ENCODE measurements around the gene ATP6V1C2. TPM values are rescaled to one million over a fixed set of nuclear protein-coding genes. Genes with fewer than 3 reads are reported as not detected.

Gene ATP6V1C2
- total RNA-seq, 2 donors from 2014 or later: 0.12 to 0.44 TPM

- no peaks in the 10 kb centered on the region for H3K9me3 ChIP-seq
- no peak for DNase-seq (ENCODE audit: low spot score)
- no peaks in the 10 kb centered on the region for H3K36me3 ChIP-seq
- H3K4me1 ChIP-seq: peaks cover 0 to 10% of the 10 kb centered on the region in 2 donors
- H3K4me3 ChIP-seq: no peak overlapping the region
- H3K27ac ChIP-seq: no peak overlapping the region
- TF ChIP-seq CTCF (IDR thresholded peaks at IDR 0.05): no peak
- no peaks in the 10 kb centered on the region for H3K27me3 ChIP-seq
Observed at GRCh38 chr2:10759151-10759714, 37.8 kb downstream of the ATP6V1C2 start.

- Histone ChIP-seq H3K9me3 (no peaks in the 10 kb centered on the region), H3K36me3 (no peaks in the 10 kb centered on the region), H3K4me3 (no peak overlapping the region), H3K27ac (no peak overlapping the region), H3K27me3 (no peaks in the 10 kb centered on the region), H3K4me1 (peaks cover 0 to 10% of the 10 kb centered on the region in 2 donors)
- DNase-seq (ENCODE audit: low spot score): no peak
- TF ChIP-seq CTCF (IDR thresholded peaks at IDR 0.05): no peak
Observed at GRCh38 chr2:10760794-10761504, 39.5 kb downstream of the ATP6V1C2 start.

GRCh38 chr2:10761591-10761990 lies 40.2 kb downstream of the ATP6V1C2 start:
- Histone ChIP-seq H3K36me3 (no peaks in the 10 kb centered on the region), H3K9me3 (no peaks in the 10 kb centered on the region), H3K4me1 (peaks cover 0 to 10% of the 10 kb centered on the region in 2 donors), H3K27ac (no peak overlapping the region), H3K27me3 (no peaks in the 10 kb centered on the region), H3K4me3 (no peak overlapping the region)
- no peak for DNase-seq (ENCODE audit: low spot score)
- no peak for TF ChIP-seq CTCF (IDR thresholded peaks at IDR 0.05)

GRCh38 chr2:10762651-10763460 lies 41.4 kb downstream of the ATP6V1C2 start:
- H3K4me1 ChIP-seq: peaks cover 0 to 10% of the 10 kb centered on the region in 2 donors
- H3K27ac ChIP-seq: no peak overlapping the region
- no peaks in the 10 kb centered on the region for H3K27me3 ChIP-seq
- peak overlapping the region in 1 of 2 donors; percentile 23 for H3K4me3 ChIP-seq
- H3K9me3 ChIP-seq: no peaks in the 10 kb centered on the region
- DNase-seq (ENCODE audit: low spot score): no peak
- TF ChIP-seq CTCF (IDR thresholded peaks at IDR 0.05): no peak
- H3K36me3 ChIP-seq: no peaks in the 10 kb centered on the region

GRCh38 chr2:10763461-10763800 lies 42.0 kb downstream of the ATP6V1C2 start:
- TF ChIP-seq CTCF (IDR thresholded peaks at IDR 0.05): no peak
- peaks cover 0 to 10% of the 10 kb centered on the region in 2 donors for H3K4me1 ChIP-seq
- DNase-seq (ENCODE audit: low spot score): no peak

More at GRCh38 chr2:10763461-10763800, 42.0 kb downstream of the ATP6V1C2 start:
- Histone ChIP-seq H3K36me3 (no peaks in the 10 kb centered on the region), H3K9me3 (no peaks in the 10 kb centered on the region), H3K4me3 (no peak overlapping the region), H3K27ac (no peak overlapping the region), H3K27me3 (no peaks in the 10 kb centered on the region)
